ENCODE data around the gene FCMR.

FCMR gene

GRCh38 chr1:206895837-206896242 lies 25.9 kb downstream of the FCMR start:
- no peak for TF ChIP-seq CTCF (IDR thresholded peaks at IDR 0.05)

DNA sequence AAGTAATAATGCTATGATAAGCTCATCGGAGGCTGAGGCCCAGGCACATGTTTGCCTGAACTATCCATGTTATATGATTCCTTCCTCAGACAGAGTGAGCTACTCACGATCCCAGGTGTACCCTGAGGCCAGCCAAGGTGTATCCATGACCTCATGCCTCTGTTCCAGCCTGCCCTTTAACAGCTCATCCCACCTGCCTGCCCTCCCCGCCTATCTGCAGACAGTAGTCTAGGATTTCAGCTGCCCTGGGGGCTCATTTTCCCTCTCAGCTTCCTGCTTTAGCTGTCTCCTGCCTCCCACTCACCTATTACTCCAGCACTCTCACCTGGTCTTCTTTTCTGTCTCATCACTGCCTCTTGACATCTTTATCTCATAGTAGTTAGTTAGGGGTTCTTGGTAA lies 26.4 kb downstream of the FCMR start:
- no peak for TF ChIP-seq CTCF (IDR thresholded peaks at IDR 0.05)

- TF ChIP-seq CTCF (IDR thresholded peaks at IDR 0.05), result no peak
Measured at GRCh38 chr1:206893380-206893779, 28.4 kb downstream of the FCMR start.

GRCh38 chr1:206892351-206892984 lies 29.3 kb downstream of the FCMR start:
- TF ChIP-seq CTCF (IDR thresholded peaks at IDR 0.05), result no peak

DNA sequence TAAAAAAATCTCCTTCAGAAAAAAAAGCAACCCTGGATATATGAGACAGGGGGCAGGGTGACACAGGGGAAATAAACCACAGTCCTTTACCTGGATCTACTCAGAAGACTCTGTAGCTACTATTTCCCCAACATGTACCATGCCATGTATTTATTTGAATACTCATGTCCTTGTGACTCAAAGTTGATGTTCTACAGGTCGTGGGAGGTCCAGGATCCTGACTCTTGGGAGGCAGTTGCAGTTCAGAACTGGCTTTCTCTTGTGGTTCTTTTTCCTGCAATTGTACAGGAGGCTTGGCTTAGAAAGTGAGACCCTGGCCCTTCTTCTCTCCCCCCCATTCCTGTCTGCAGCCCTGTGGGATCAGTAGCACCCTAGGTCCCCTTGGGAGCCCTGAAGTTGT lies 30.3 kb downstream of the FCMR start:
- no peak for TF ChIP-seq CTCF (IDR thresholded peaks at IDR 0.05)

DNA sequence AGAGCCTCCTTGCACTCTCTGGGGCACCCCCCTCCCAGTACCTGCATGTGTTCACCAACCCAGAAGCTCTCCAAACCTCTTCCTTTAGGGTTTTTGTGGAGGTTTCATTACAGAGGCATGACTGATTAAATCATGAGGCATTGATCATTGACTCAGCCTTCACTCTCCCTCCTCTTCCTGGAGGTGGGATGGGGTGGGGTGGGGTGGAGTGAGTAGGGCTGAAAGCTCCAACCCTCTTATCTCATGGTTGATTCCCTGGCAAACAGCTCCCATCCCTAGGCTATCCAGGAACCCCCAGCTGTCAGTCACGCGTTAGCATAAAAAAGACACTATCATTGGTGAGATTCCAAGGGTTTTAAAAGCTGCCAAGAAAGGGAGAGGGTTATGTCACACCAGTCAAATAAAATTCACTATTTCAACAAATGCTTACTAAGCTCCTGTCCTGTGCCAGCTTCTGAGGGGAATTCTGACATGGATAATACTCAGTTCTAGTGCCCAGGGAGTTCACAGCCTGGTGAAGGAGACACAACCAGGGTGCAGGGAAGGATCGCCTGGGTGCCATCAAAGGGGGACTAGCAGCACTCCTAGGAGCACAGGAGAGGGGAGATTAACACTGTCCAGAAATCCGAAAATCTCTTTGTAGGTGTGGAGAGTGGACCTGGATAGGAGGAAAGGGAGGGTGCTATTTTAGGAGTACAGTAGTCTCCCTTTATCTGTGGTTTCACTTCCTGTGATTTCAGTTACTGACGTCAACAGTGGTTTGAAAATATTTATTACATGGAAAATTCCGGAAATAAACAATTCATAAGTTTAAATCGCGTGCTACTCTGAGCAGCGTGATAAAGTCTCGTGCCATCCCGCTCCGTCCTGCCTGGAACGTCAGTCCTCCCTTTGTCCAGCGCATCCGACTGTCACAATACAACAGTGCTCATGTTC lies 31.3 kb downstream of the FCMR start:
- no peak for TF ChIP-seq CTCF (IDR thresholded peaks at IDR 0.05)

DNA sequence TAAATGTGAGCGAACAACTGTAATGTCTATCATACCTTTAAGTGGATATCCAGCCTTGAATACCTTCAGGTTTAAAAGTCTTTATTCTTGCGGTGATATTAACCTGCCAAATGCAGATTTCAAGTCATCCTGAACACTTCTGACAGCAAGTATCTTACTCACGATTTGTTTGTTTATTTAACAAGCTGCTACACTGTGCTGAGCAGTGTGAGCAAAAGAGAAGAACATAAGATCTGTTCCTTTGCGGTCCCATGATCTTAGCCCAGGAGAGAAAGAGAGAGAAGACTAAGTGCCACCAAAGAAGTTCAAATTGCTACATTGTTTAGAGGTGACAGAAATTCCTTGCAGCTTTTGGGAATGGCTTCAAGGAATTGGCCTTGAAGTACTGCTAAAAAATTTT lies 34.0 kb downstream of the FCMR start:
- TF ChIP-seq CTCF (IDR thresholded peaks at IDR 0.05), result no peak

Data from LNCAP (cell line).